HG03457 (cell line): ENCODE data around the gene CASP6.

Experiments
- ATAC-seq: cut with Tn5 transposase; IDR thresholded peaks from one replicate; pipeline ENCODE4 v1.9.1; 2021; ENCODE audit warnings: moderate number of reproducible peaks; ENCODE audit not compliant: unreplicated experiment

CASP6 gene

GRCh38 chr4:109672169-109672930, 30.9 kb downstream of the CASP6 start:
- no peak for ATAC-seq

GRCh38 chr4:109671350-109671749, 31.9 kb downstream of the CASP6 start:
- ATAC-seq = no peak

- ATAC-seq = no peak
These were observed 37.3 kb downstream of the CASP6 start for GRCh38 chr4:109665783-109666485.

- no peak for ATAC-seq
These were observed 40.5 kb downstream of the CASP6 start for GRCh38 chr4:109662771-109663170.

- no peak for ATAC-seq
These were observed 41.1 kb downstream of the CASP6 start for GRCh38 chr4:109662116-109662515.

- no peak for ATAC-seq
These were observed 44.3 kb downstream of the CASP6 start for GRCh38 chr4:109658871-109659410.

GRCh38 chr4:109657854-109658418, 45.3 kb downstream of the CASP6 start:
- no peak for ATAC-seq

- no peak for ATAC-seq
These were observed 47.8 kb downstream of the CASP6 start for GRCh38 chr4:109655396-109655795.

GRCh38 chr4:109649872-109650271, 53.4 kb downstream of the CASP6 start:
- peak; percentile 83 for ATAC-seq

- ATAC-seq = no peak
These were observed 54.2 kb downstream of the CASP6 start for GRCh38 chr4:109648997-109649575.

- peak; percentile 44 for ATAC-seq
These were observed 54.8 kb downstream of the CASP6 start for GRCh38 chr4:109648266-109648996.

- ATAC-seq = no peak
These were observed 57.2 kb downstream of the CASP6 start for GRCh38 chr4:109645874-109646710.

GRCh38 chr4:109640644-109641043, 62.6 kb downstream of the CASP6 start:
- ATAC-seq = no peak
